OCI-LY3 (cell line): Measurements from ENCODE around the gene AUTS2.

ENCODE experiments used
- H2AFZ ChIP-seq: fragments of 200-600, 300-600 bp; shearing (Covaris generic); 2 replicates; pipeline ENCODE4 v1.6.0; 2014; ENCODE audit warnings: antibody characterized with exemption, low read depth, low read length
- H3K27ac ChIP-seq: fragments of 200-600, 300-600 bp; sonication (generic); 2 replicates; pipeline ENCODE4 v1.5.1; 2014; ENCODE audit warnings: mild to moderate bottlenecking, low read length, moderate library complexity, mixed read lengths
- H3K27me3 ChIP-seq: fragments of 200-600, 300-600 bp; sonication (generic); 2 replicates; pipeline ENCODE4 v1.6.1; 2014; ENCODE audit warnings: low read depth, low read length, mixed read lengths
- H3K36me3 ChIP-seq: fragments of 200-600, 300-600 bp; sonication (generic); replicated peaks from 2 replicates; pipeline ENCODE3; 2014; ENCODE audit warnings: low read depth, low read length, mixed read lengths
- H3K4me1 ChIP-seq: fragments of 300-600, 200-600 bp; sonication (generic); 2 replicates; pipeline ENCODE4 v1.6.1; 2014; ENCODE audit warnings: low read length, mixed read lengths
- H3K4me2 ChIP-seq: fragments of 200-600, 300-600 bp; sonication (generic); 2 replicates; pipeline ENCODE4 v1.6.1; 2014; ENCODE audit warnings: low read length, mixed read lengths
- H3K4me3 ChIP-seq: fragments of 300-600, 200-600 bp; sonication (generic); 2 replicates; pipeline ENCODE4 v1.5.1; 2014; ENCODE audit warnings: antibody characterized with exemption, mild to moderate bottlenecking, low read length, moderate library complexity
- H3K79me2 ChIP-seq: fragments of 300-600, 200-600 bp; shearing (Covaris generic); 2 replicates; pipeline ENCODE4 v1.6.1; 2014; ENCODE audit warnings: mild to moderate bottlenecking, low read length, mixed read lengths
- H3K9ac ChIP-seq: fragments of 300-600, 200-600 bp; shearing (Covaris generic); 2 replicates; pipeline ENCODE4 v1.6.0; 2014; ENCODE audit warnings: mild to moderate bottlenecking, low read length, moderate library complexity
- H3K9me3 ChIP-seq: fragments of 200-600, 300-600 bp; shearing (Covaris generic); 2 replicates; pipeline ENCODE4 v1.6.1; 2014; ENCODE audit warnings: low read length, mixed read lengths; ENCODE audit not compliant: insufficient read depth
- H4K20me1 ChIP-seq: fragments of 200-600, 300-600 bp; sonication (generic); 2 replicates; pipeline ENCODE4 v1.6.1; 2016; ENCODE audit warnings: low read length, mixed read lengths; ENCODE audit not compliant: insufficient read depth
- EZH2phosphoT487 ChIP-seq: fragments of 200-600 bp; shearing (Covaris generic); IDR thresholded peaks from 2 replicates; pipeline ENCODE4 v1.6.1; 2018; ENCODE audit warnings: antibody characterized with exemption, mixed run types, low read depth
- TF ChIP-seq, protein P1 (sequence below): fragments of 200-600, 300-600 bp; sonication (generic); IDR thresholded peaks from 2 replicates; pipeline ENCODE4 v1.5.1; 2014; ENCODE audit warnings: antibody characterized with exemption, low read length, low read depth

The AUTS2 gene

DNA sequence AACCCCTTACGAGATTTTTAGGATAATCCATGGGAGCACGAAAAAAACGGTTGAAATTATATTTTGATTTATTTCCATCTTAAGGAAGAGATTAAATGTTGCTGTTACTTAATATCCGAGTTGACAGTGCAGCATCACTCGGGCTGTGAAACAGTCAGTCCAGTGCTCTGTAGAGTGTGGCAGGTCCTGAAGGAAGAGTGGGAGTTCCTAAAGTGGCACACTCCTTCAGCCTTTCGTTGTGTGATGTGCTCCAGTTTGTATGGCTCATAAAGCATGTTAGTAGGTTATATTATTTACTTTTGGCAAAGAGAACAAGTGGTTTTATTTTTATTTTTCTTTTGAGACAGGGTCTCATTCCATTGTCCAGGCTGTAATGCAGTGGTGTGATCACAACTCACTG lies 358.3 kb downstream of the AUTS2 start:
- no peaks in the 10 kb centered on the region for H4K20me1 ChIP-seq
- H3K36me3 ChIP-seq: no peaks in the 10 kb centered on the region
- no peaks in the 10 kb centered on the region for H3K27me3 ChIP-seq
- H3K4me3 ChIP-seq: no peak overlapping the region
- no peaks in the 10 kb centered on the region for H3K9me3 ChIP-seq
- no peak overlapping the region for H2AFZ ChIP-seq
- H3K79me2 ChIP-seq: no peaks in the 10 kb centered on the region
- TF ChIP-seq EZH2phosphoT487: no peak
- TF ChIP-seq, protein P1, sequence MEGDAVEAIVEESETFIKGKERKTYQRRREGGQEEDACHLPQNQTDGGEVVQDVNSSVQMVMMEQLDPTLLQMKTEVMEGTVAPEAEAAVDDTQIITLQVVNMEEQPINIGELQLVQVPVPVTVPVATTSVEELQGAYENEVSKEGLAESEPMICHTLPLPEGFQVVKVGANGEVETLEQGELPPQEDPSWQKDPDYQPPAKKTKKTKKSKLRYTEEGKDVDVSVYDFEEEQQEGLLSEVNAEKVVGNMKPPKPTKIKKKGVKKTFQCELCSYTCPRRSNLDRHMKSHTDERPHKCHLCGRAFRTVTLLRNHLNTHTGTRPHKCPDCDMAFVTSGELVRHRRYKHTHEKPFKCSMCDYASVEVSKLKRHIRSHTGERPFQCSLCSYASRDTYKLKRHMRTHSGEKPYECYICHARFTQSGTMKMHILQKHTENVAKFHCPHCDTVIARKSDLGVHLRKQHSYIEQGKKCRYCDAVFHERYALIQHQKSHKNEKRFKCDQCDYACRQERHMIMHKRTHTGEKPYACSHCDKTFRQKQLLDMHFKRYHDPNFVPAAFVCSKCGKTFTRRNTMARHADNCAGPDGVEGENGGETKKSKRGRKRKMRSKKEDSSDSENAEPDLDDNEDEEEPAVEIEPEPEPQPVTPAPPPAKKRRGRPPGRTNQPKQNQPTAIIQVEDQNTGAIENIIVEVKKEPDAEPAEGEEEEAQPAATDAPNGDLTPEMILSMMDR: no peak
- no peak overlapping the region for H3K9ac ChIP-seq
- no peaks in the 10 kb centered on the region for H3K4me1 ChIP-seq
- H3K27ac ChIP-seq: no peak overlapping the region
- no peak overlapping the region for H3K4me2 ChIP-seq

DNA sequence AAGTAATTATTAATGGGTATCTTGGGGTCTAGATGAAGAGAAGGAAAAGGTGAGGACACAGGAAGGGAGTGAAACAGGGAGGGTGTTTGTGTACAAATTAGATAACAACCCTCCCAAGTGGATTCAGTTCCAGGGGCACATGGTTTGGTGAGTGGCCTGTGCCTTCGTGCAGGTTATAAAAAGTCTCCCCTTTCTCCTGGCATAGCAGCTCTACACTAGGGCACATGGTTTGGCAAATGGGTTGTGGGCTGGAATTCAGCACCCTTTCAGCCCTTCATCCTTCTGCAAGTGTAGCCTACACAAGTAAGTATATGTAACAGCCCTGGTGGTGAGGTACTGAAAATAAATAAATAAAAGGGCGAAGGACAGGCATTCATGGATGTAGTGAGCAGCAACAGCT lies 359.4 kb downstream of the AUTS2 start:
- H3K4me1 ChIP-seq: no peaks in the 10 kb centered on the region
- no peak overlapping the region for H2AFZ ChIP-seq
- no peaks in the 10 kb centered on the region for H3K36me3 ChIP-seq
- H3K4me3 ChIP-seq: no peak overlapping the region
- TF ChIP-seq EZH2phosphoT487: no peak
- TF ChIP-seq, protein P1: no peak
- no peak overlapping the region for H3K27ac ChIP-seq
- H4K20me1 ChIP-seq: no peaks in the 10 kb centered on the region
- no peak overlapping the region for H3K9ac ChIP-seq
- H3K4me2 ChIP-seq: no peak overlapping the region
- H3K27me3 ChIP-seq: no peaks in the 10 kb centered on the region
- no peaks in the 10 kb centered on the region for H3K79me2 ChIP-seq
- no peaks in the 10 kb centered on the region for H3K9me3 ChIP-seq

DNA sequence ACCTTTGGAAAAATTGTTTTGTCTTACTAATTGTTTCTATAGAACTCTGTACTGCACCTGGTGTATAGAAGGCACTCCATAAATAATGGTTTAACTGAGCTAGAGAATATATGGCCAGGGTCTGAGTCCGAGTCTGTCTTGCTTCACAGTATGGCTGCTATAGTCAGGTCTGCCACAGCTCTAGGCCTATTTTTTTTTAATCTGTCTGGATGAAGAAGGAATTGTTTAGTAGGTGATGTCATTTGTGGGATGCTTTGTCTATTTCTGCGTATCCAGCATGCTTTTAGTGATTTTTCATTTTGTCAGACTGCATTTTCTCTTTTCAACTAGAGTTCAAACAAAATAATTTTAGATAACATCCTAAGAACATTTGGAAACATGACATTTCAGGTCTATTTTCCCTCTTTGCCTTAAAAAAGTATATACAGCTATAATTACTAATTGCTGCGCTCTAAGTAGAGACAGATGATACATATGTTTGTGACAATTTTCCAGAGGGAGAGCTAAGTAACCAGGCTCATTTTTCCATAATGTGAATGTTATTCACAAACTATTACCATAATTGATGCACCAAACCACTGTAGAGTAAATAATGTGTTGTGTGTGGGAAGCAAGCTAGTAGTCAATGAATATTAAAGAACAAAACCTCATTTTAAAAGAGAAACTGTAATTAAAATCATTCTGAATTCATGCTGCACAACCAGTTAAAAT lies 361.7 kb downstream of the AUTS2 start:
- no peak overlapping the region for H2AFZ ChIP-seq
- no peak overlapping the region for H3K27ac ChIP-seq
- no peaks in the 10 kb centered on the region for H3K79me2 ChIP-seq
- H3K4me1 ChIP-seq: no peaks in the 10 kb centered on the region
- no peak overlapping the region for H3K4me3 ChIP-seq
- no peaks in the 10 kb centered on the region for H3K27me3 ChIP-seq
- no peaks in the 10 kb centered on the region for H4K20me1 ChIP-seq
- no peak overlapping the region for H3K9ac ChIP-seq
- H3K36me3 ChIP-seq: no peaks in the 10 kb centered on the region
- no peaks in the 10 kb centered on the region for H3K9me3 ChIP-seq
- no peak overlapping the region for H3K4me2 ChIP-seq
- TF ChIP-seq, protein P1: no peak
- TF ChIP-seq EZH2phosphoT487: no peak

DNA sequence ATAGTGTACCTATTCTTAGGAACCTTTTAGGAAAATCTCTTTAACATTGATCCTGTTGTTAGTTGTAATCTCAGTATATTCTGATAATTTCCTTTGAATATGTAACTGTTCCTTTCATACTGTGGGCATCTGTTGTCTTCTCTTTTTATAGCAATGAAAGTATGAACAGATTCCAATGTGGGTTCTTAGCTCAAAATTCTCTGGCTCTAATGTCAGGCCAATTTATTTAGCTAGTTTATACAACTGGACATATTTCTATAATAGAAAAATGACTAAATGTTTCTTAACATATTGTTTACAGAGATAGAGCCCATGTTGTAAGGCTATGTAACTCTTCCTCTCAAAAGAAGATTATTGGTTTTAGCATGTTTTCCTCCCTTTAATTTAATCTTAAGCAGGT lies 363.2 kb downstream of the AUTS2 start:
- H3K27me3 ChIP-seq: no peaks in the 10 kb centered on the region
- H4K20me1 ChIP-seq: no peaks in the 10 kb centered on the region
- no peak overlapping the region for H3K4me2 ChIP-seq
- no peak overlapping the region for H3K4me3 ChIP-seq
- H2AFZ ChIP-seq: no peak overlapping the region
- no peaks in the 10 kb centered on the region for H3K4me1 ChIP-seq
- TF ChIP-seq EZH2phosphoT487: no peak
- TF ChIP-seq, protein P1: no peak
- no peak overlapping the region for H3K27ac ChIP-seq
- H3K9ac ChIP-seq: no peak overlapping the region
- no peaks in the 10 kb centered on the region for H3K36me3 ChIP-seq
- no peaks in the 10 kb centered on the region for H3K9me3 ChIP-seq
- no peaks in the 10 kb centered on the region for H3K79me2 ChIP-seq
